A172 (cell line): ENCODE measurements around the gene RUSC1. TPM values are rescaled to one million over a fixed set of nuclear protein-coding genes. Genes with fewer than 3 reads are reported as not detected.

Experiments
- total RNA-seq: library from RNA; depleted of rRNA; stranded (reverse); fragments of >200 nt; shearing (Covaris generic); gene quantifications from 2 replicates; pipeline ENCODE4 v1.2.3, GENCODE V29; 2014; rRNA removed

RUSC1 gene
- total RNA-seq, 1 experiment from 2014 or later = 48.2 TPM

Other genes starting within 250 kb of the RUSC1 start
- 1.5 and 2.5 TPM in 2 replicates for gene EFNA3, start 242.1 kb upstream of the RUSC1 start, total RNA-seq
- 17.0 and 17.9 TPM in 2 replicates for gene EFNA1, start 193.0 kb upstream of the RUSC1 start, total RNA-seq
- 30.4 and 39.8 TPM in 2 replicates for gene SLC50A1, start 185.0 kb upstream of the RUSC1 start, total RNA-seq
- gene DPM3, start 180.4 kb upstream of the RUSC1 start, total RNA-seq = 37.4 and 116 TPM in 2 replicates
- gene KRTCAP2, start 147.6 kb upstream of the RUSC1 start, total RNA-seq = 122 and 126 TPM in 2 replicates
- 1.1 and 3.4 TPM in 2 replicates for gene TRIM46, start 147.0 kb upstream of the RUSC1 start, total RNA-seq
- 11.3 and 24.6 TPM in 2 replicates for gene THBS3, start 113.0 kb upstream of the RUSC1 start, total RNA-seq
- 85.8 and 110 TPM in 2 replicates for gene MTX1, start 112.2 kb upstream of the RUSC1 start, total RNA-seq
- gene ENTREP3, start 65.4 kb upstream of the RUSC1 start, total RNA-seq = 10.7 and 11.4 TPM in 2 replicates
- 136 and 169 TPM in 2 replicates for gene SCAMP3, start 58.5 kb upstream of the RUSC1 start, total RNA-seq
- gene CLK2, start 47.4 kb upstream of the RUSC1 start, total RNA-seq = 13.9 and 21.6 TPM in 2 replicates
- gene HCN3, start 43.4 kb upstream of the RUSC1 start, total RNA-seq = 0.98 and 1.0 TPM in 2 replicates
- not detected in 2 replicates for gene PKLR, start 19.5 kb upstream of the RUSC1 start, total RNA-seq
- gene FDPS, start 12.0 kb upstream of the RUSC1 start, total RNA-seq = 304 and 375 TPM in 2 replicates
- gene ASH1L, start 241.9 kb downstream of the RUSC1 start, total RNA-seq = 20.1 and 26.8 TPM in 2 replicates